Stimulated activated CD4-positive, alpha-beta T cell treated with anti-CD3 and anti-CD28 coated beads, Interleukin-15, amount 100 ng/mL, for 1 hour (primary cell): Measurements from ENCODE around the gene TANGO2.

Source experiments
- DNase-seq, 2 donors: peaks; one replicate each; pipeline ENCODE4 v3.0.0-alpha.2; 2020; ENCODE audit warnings: low read depth in 1 of 2, low spot score in 1 of 2

TANGO2 gene

DNA sequence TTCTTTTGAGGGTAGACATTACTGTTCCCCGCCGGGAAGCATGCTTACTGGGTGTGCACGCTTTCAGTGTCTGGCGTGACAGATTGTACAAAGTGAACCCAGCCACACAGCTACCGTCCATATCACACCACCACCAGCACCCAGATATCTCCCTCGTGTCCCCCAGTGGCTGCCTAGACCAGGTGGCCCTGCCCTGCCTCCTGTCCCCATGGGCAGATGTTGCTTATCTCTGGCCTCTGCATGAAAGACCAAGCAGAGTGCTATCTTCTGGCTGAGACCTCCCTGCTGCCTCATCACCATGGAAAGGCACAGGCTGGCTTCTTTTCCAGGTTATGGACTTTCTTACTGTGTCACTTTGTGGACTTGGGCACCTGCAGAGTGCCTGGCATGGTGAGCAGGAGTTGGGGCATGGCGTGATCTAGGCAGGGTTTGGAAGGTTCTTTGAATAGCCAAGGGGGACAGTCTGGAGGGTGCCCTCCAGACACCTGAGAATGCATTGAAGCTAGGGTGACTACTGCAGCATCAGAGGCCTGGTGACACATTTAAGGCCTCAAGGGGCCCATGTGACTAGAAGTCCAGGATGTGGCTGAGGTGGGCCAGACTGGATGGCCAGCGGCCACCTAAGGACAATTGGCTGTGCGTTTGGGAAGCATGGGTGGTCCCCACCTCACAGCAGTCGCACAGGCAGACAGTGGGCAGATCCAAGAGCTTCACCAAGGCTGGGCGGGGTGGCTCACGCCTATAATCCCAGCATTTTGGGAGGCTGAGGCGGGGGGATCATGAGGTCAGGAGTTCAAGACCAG, 4.7 kb downstream of the TANGO2 start:
- DNase-seq, result no peak

DNA sequence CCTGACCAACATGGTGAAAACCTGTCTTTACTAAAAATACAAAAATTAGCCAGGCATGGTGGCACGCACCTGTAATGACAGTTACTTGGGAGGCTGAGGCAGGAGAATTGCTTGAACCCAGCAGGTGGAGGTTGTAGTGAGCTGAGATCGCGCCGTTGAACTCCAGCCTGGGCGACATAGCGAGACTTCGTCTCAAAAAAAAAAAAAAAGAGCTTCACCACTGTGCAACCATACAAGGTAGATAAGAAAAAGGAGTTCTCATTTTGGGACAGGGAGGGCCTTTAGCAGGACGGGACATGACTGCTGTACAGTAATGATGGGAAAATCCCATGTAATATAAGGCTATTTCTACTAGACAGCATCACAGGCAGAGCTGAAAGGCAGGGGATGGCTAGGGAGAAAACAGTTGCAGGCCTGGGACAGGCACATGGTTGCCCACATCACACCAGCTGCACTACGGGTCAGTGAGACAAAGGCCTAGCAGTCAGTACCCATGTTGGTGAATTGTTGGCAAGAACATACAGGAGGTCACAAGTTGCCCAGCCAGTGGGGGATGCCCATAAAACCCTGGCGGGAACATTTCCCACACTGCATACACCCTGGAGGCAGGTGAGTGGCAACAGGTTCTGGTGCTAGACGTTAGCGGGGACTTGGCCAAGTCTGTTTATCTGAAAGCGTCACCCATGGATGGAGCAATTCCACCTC, 5.4 kb downstream of the TANGO2 start:
- no peak for DNase-seq

- no peak for DNase-seq
These were observed 6.2 kb downstream of the TANGO2 start for GRCh38 chr22:20026996-20027601.

- DNase-seq, result no peak
These were observed 7.3 kb downstream of the TANGO2 start for GRCh38 chr22:20027966-20028854.

DNA sequence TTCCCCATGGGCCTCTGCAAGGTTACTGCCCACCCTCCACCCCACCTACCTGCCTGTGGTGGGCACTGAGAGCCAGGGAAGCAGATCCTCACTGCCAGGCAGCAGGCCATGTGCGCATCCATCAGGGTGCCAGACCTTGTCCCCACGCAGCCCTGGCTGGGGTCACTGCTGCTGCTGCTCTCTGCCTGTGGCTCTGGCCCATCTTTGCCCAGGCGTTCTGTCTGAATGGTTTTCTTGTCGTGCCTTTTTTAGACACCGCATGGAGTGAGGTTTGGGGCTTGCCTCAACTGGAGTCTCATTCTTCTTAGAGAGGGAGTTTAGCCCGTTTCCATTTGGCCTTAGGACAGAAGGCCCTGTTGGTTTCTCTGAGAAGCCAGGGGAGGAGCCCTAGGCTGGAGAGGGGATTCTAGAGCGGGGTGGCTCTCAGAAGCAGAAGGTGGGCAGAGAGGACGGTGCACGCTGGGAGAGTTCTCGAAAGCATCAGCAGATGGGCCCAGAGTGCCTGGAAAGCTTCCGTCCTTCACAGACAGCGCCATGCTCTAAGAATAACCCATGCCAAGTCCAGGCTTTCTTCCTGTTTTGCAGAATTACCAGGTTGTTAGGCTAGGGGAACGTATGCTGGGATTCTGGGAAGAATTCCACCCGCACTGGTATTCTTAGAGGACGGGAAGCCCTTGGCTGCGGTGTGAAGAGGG, 8.1 kb downstream of the TANGO2 start:
- no peak for DNase-seq

DNA sequence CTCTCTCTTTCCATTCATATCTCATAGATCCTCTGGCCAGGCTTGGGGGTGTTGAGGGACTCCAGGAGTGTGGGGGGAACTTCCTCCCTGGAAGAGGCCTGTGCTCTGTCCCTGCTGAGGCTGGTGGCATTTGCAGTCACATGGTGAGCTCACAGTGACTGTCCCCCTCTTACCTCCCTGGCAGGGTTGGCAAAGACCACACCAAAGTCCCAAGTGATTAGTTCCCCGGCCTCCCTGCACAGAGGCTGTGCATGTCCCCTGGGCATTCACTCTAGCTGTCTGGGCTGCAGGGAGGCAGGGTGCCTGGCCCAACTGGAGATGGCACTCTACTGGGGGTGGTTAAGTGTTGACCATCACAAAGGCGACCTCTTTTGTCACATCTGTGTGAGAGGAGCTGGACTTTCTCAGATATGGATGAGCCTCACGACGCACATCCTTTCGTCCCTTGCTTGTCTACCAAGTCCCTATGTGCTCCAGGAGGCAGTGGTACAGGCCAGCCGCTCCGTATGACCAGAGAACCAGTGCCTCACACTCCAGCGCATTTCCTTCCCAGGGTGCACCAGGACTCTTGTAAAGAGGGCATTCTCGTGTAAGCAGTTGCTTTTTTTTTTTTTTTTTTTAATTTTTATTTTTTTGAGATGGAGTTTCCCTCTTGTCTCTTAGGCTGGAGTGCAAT, 8.8 kb downstream of the TANGO2 start:
- DNase-seq, result no peak

DNA sequence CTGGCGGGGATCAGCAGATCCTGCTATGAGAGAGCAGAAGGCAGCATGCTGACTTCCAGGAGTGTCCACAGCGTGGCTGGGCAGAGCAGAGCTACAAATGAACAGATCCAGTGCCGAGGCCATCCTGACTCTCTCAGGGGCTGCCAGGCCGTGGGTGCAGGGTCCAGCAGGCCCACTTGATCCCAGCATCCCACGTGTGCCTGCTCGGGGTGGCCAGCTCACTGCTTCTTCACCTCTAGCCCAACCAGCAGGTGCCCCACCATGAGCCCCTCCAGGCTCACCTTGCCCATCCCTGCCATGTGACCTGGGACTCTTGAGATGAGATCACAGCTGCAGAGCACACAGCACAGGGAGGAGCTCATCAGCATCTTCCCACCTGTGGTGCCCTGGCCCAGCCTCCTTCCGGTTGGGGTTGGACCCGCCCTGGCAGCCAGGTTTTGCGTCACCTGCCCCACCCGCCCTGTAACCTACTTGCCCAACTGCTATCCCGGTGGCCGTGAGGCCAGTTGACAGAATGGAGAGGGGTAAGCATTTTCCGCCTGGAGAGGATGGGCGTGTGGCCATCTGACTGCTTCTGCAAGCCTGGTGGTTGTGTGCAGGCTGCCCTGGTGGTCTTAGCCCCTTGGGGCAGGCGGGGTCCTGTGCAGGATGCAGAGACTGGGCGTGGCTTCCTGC, 11.0 kb downstream of the TANGO2 start:
- DNase-seq, result no peak

GRCh38 chr22:20032407-20032991, 11.6 kb downstream of the TANGO2 start:
- no peak for DNase-seq

- DNase-seq, result no peak
These were observed 12.3 kb downstream of the TANGO2 start for GRCh38 chr22:20033045-20033706.

DNA sequence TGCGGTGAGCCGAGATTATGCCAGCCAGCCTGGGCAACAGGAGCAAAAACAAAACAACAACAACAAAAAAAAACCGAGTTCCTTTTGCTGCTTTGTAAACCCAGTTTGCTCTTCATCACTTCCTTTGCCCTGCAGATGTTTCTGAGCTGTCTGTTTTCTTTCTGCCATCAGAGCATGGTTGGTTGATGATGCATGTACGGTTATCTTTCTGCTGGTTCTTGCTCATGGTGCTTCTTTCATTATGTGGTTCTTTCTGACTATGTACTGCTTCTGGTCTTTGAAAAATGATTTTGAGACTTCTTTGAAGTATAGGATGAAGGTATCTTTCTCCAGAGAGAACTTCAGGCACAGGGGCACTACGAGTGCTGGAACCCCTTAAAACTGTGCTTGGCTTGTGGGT, 13.2 kb downstream of the TANGO2 start:
- DNase-seq, result no peak

GRCh38 chr22:20035375-20036083, 14.6 kb downstream of the TANGO2 start:
- no peak for DNase-seq

DNA sequence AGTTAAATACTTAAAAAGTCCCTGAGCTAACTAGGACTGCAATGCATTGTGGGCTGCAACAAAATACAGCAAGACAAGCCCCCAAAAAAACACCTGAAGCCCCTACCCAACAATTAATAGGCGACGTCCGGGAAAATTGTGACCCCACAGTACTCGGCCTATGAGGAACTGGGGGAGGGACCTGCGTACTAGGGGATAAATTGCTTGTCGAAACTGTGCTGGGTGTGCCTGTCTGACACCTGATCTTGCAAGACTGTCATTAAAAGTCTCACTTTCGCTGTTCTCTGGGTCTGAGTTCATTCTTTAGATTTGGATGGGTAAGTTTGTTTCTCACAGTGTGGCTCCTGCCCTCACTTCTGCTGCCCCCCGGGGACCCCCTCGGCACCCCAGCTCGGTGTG, 15.2 kb downstream of the TANGO2 start:
- DNase-seq, result no peak

- no peak for DNase-seq
These were observed 15.9 kb downstream of the TANGO2 start for GRCh38 chr22:20036535-20037392.

GRCh38 chr22:20037419-20037818, 16.5 kb downstream of the TANGO2 start:
- DNase-seq, result no peak

DNA sequence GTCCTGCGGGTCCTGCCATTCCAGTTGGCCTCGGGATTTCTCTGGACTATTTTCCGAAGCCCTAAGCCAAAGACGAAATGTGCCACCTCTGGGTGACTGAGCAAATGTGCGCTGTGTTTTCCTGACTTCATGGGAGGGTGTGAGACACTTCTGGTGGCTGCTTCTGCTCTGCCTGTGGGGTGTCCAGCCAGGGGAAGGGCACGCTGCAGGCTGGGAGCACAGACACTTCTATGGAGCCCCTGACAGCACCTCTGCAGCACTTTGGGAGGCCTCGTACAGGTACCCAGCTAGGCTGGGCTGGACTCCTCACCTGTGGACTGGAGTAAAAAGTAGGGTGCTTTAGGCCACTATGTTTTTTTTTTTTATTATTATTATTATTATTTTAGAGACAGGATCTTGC, 17.7 kb downstream of the TANGO2 start:
- no peak for DNase-seq

- no peak for DNase-seq
These were observed 18.9 kb downstream of the TANGO2 start for GRCh38 chr22:20039683-20040325.
